ENCODE results near the gene DCLK1. TPM values are rescaled to one million over a fixed set of nuclear protein-coding genes. Genes with fewer than 3 reads are reported as not detected.

DCLK1 gene
- total and polyA plus RNA-seq, 4 donors: 0.04 to 0.56 (median 0.20) TPM

- H3K27ac ChIP-seq (ENCODE audit: low read depth in 1 of 2, low read length in 2 of 2): no peak overlapping the region
- H3K27me3 ChIP-seq (ENCODE audit: control insufficient read depth in 4 of 4, insufficient read depth in 4 of 4, low read length in 3 of 4): no peaks in the 10 kb centered on the region
- 38% methylated on average over 1 of the region's 1 CpG for WGBS
- no peak overlapping the region for H3K9ac ChIP-seq (ENCODE audit: low read depth in 1 of 2, low read length in 2 of 2)
- no peak overlapping the region for H3K4me3 ChIP-seq (ENCODE audit: low read depth in 1 of 3, low read length in 3 of 3)
- no peak for DNase-seq (ENCODE audit: low spot score)
- no peaks in the 10 kb centered on the region for H3K36me3 ChIP-seq (ENCODE audit: control insufficient read depth in 4 of 4, insufficient read depth in 3 of 4, low read depth in 1 of 4, low read length in 3 of 4)
- TF ChIP-seq YY1 (IDR thresholded peaks at IDR 0.05) (no peak), MAX (IDR thresholded peaks at IDR 0.05) (no peak), FOXA2 (IDR thresholded peaks at IDR 0.05) (no peak), HNF4G (IDR thresholded peaks at IDR 0.05) (no peak), JUND (IDR thresholded peaks at IDR 0.05) (no peak), CTCF (IDR thresholded peaks at IDR 0.05; ENCODE audit: low read depth, low read length, missing input control) (no peak), GABPA (IDR thresholded peaks at IDR 0.05 in 1 of 2, conservative IDR thresholded peaks at IDR 0.05 in 1 of 2) (no peak)
- no peaks in the 10 kb centered on the region for H3K9me3 ChIP-seq (ENCODE audit: control insufficient read depth in 4 of 4, low read length in 3 of 4)
- no peaks in the 10 kb centered on the region for H3K4me1 ChIP-seq (ENCODE audit: control insufficient read depth in 4 of 4, insufficient read depth in 4 of 4, low read length in 3 of 4)
Measured at GRCh38 chr13:36062249-36062648, 68.9 kb downstream of the DCLK1 start.

GRCh38 chr13:36061621-36062020 is 69.6 kb downstream of the DCLK1 start:
- no peaks in the 10 kb centered on the region for H3K9me3 ChIP-seq (ENCODE audit: control insufficient read depth in 4 of 4, low read length in 3 of 4)
- no peak overlapping the region for H3K27ac ChIP-seq (ENCODE audit: low read depth in 1 of 2, low read length in 2 of 2)
- no peak for DNase-seq (ENCODE audit: low spot score)
- no peak overlapping the region for H3K9ac ChIP-seq (ENCODE audit: low read depth in 1 of 2, low read length in 2 of 2)
- TF ChIP-seq EGR1 (IDR thresholded peaks at IDR 0.05; ENCODE audit: low read depth in 2 of 2): no peak
- no peaks in the 10 kb centered on the region for H3K36me3 ChIP-seq (ENCODE audit: control insufficient read depth in 4 of 4, insufficient read depth in 3 of 4, low read depth in 1 of 4, low read length in 3 of 4)
- H3K4me3 ChIP-seq (ENCODE audit: low read depth in 1 of 3, low read length in 3 of 3): no peak overlapping the region
- no peaks in the 10 kb centered on the region for H3K4me1 ChIP-seq (ENCODE audit: control insufficient read depth in 4 of 4, insufficient read depth in 4 of 4, low read length in 3 of 4)
- 38% methylated on average over 4 of the region's 4 CpGs for WGBS
- no peaks in the 10 kb centered on the region for H3K27me3 ChIP-seq (ENCODE audit: control insufficient read depth in 4 of 4, insufficient read depth in 4 of 4, low read length in 3 of 4)

GRCh38 chr13:36061054-36061453 is 70.1 kb downstream of the DCLK1 start:
- Histone ChIP-seq H3K4me3 (ENCODE audit: low read depth in 1 of 3, low read length in 3 of 3) (no peak overlapping the region), H3K27ac (ENCODE audit: low read depth in 1 of 2, low read length in 2 of 2) (no peak overlapping the region), H3K4me1 (ENCODE audit: control insufficient read depth in 4 of 4, insufficient read depth in 4 of 4, low read length in 3 of 4) (no peaks in the 10 kb centered on the region), H3K36me3 (ENCODE audit: control insufficient read depth in 4 of 4, insufficient read depth in 3 of 4, low read depth in 1 of 4, low read length in 3 of 4) (no peaks in the 10 kb centered on the region), H3K9me3 (ENCODE audit: control insufficient read depth in 4 of 4, low read length in 3 of 4) (no peaks in the 10 kb centered on the region), H3K9ac (ENCODE audit: low read depth in 1 of 2, low read length in 2 of 2) (no peak overlapping the region), H3K27me3 (ENCODE audit: control insufficient read depth in 4 of 4, insufficient read depth in 4 of 4, low read length in 3 of 4) (no peaks in the 10 kb centered on the region)
- no peak for TF ChIP-seq FOXA2 (IDR thresholded peaks at IDR 0.05)
- no peak for TF ChIP-seq RXRA (IDR thresholded peaks at IDR 0.05)
- no peak for TF ChIP-seq ZBTB33 (IDR thresholded peaks at IDR 0.05)
- no peak for TF ChIP-seq HNF4A (conservative IDR thresholded peaks at IDR 0.05)
- no peak for TF ChIP-seq HNF4G (IDR thresholded peaks at IDR 0.05)
- TF ChIP-seq EGR1 (IDR thresholded peaks at IDR 0.05; ENCODE audit: low read depth in 2 of 2): no peak
- TF ChIP-seq NR2F2 (IDR thresholded peaks at IDR 0.05): no peak
- TF ChIP-seq JUND (IDR thresholded peaks at IDR 0.05): no peak
- whole genome bisulfite sequencing: 40% methylated on average over 4 of the region's 4 CpGs
- DNase-seq (ENCODE audit: low spot score): no peak
